B cell (primary cell): ENCODE results near the gene CCR3. TPM values are rescaled to one million over a fixed set of nuclear protein-coding genes. Genes with fewer than 3 reads are reported as not detected.

Source experiments
- ATAC-seq: fragments of 200-7000 bp; cut with Tn5 transposase; one replicate; pipeline ENCODE4 v1.10.0; 2021; ENCODE audit warnings: low read depth, mild to moderate bottlenecking, moderate number of reproducible peaks, moderate library complexity
- CTCF ChIA-PET: fragments of 350-600 bp; sonication (Branson Sonifier 250); formaldehyde crosslinking; loops from one replicate; lab custom pipeline; 2021; ENCODE audit warnings: antibody characterized with exemption, inconsistent platforms; lab: Charles Lee
- POLR2A ChIA-PET: fragments of 350-600 bp; sonication (Branson Sonifier 250); formaldehyde crosslinking; loops from one replicate; lab custom pipeline; 2021; ENCODE audit warnings: antibody characterized with exemption; lab: Charles Lee
- DNase-seq: peaks from one replicate; pipeline ENCODE4 v3.0.0; 2013
- H2AFZ ChIP-seq: 2 replicates; pipeline ENCODE4 v1.6.1; 2012; ENCODE audit warnings: mild to moderate bottlenecking, low read depth, low read length; ENCODE audit not compliant: insufficient read depth, poor library complexity, severe bottlenecking
- H3K27ac ChIP-seq, 2 donors: 1 replicate in 1 of 2; 2 replicates in 1 of 2; pipeline ENCODE4 v1.5.1; 2012 to 2013; ENCODE audit warnings: low read length in 2 of 2, mild to moderate bottlenecking in 2 of 2, moderate library complexity in 1 of 2
- H3K27me3 ChIP-seq, 4 experiments: fragments of 200-600 bp in 1 of 4; sonication (generic) in 1 of 4; replicated peaks in 1 of 4; 1 replicate in 2 of 4; 2 replicates in 2 of 4; pipeline versions ENCODE4 v1.6.1 to v1.7.0; 2013 to 2016; ENCODE audit warnings: low read length in 3 of 4, mild to moderate bottlenecking in 2 of 4, mixed read lengths in 1 of 4, moderate library complexity in 1 of 4; ENCODE audit not compliant: insufficient read depth in 4 of 4, control insufficient read depth in 3 of 4; ENCODE audit errors: control extremely low read depth in 1 of 4
- H3K36me3 ChIP-seq, 2 experiments: replicated peaks in 1 of 2; 1 replicate in 1 of 2; 2 replicates in 1 of 2; pipeline versions ENCODE4 v1.6.1 to v1.7.1; 2013; ENCODE audit warnings: low read length in 1 of 2; ENCODE audit not compliant: insufficient read depth in 2 of 2, control insufficient read depth in 1 of 2; ENCODE audit errors: control extremely low read depth in 1 of 2, extremely low read depth in 1 of 2
- H3K4me1 ChIP-seq, 2 donors: fragments of 200-600 bp in 1 of 2; sonication (generic) in 1 of 2; 1 replicate in 1 of 2; 2 replicates in 1 of 2; pipeline versions ENCODE4 v1.5.1 to v1.6.1; 2013 to 2017; ENCODE audit warnings: low read length in 2 of 2; ENCODE audit not compliant: control insufficient read depth in 2 of 2, insufficient read depth in 2 of 2
- H3K4me2 ChIP-seq: replicated peaks from 2 replicates; pipeline ENCODE3; 2012; ENCODE audit warnings: mild to moderate bottlenecking, low read depth, low read length; ENCODE audit not compliant: poor library complexity, severe bottlenecking
- H3K4me3 ChIP-seq, 5 experiments: fragments of 200-600 bp in 1 of 5; sonication (generic) in 1 of 5; 1 replicate in 3 of 5; 2 replicates in 2 of 5; pipeline versions ENCODE4 v1.5.1 to v1.7.0; 2011 to 2016; ENCODE audit warnings: low read length in 4 of 5, mild to moderate bottlenecking in 4 of 5, low read depth in 2 of 5, control low read depth in 1 of 5, moderate library complexity in 1 of 5; ENCODE audit not compliant: insufficient read depth in 1 of 5; ENCODE audit errors: control extremely low read depth in 1 of 5, extremely low read depth in 1 of 5
- H3K79me2 ChIP-seq: fragments of 200-600 bp; sonication (generic); one replicate; pipeline ENCODE4 v1.6.0; 2016; ENCODE audit warnings: low read length; ENCODE audit not compliant: control insufficient read depth, insufficient read depth
- H3K9ac ChIP-seq: fragments of 200-600 bp; sonication (generic); 2 replicates; pipeline ENCODE4 v1.6.1; 2017; ENCODE audit warnings: mild to moderate bottlenecking, low read length, moderate library complexity
- H3K9me3 ChIP-seq, 3 donors: one replicate each; pipeline versions ENCODE4 v1.6.1 to v1.7.1; 2013; ENCODE audit warnings: low read length in 2 of 3; ENCODE audit not compliant: control insufficient read depth in 2 of 3, insufficient read depth in 1 of 3; ENCODE audit errors: control extremely low read depth in 1 of 3
- H4K20me1 ChIP-seq: 2 replicates; pipeline ENCODE4 v1.6.0; 2012; ENCODE audit warnings: mild to moderate bottlenecking, low read length; ENCODE audit not compliant: insufficient read depth, control insufficient read depth, poor library complexity, severe bottlenecking
- H3K27ac Mint-ChIP-seq: one replicate; pipeline ENCODE4 v1.8.0; 2021; ENCODE audit warnings: mixed read lengths
- H3K27me3 Mint-ChIP-seq: one replicate; pipeline ENCODE4 v1.8.0; 2021; ENCODE audit warnings: mixed read lengths
- H3K4me1 Mint-ChIP-seq: one replicate; pipeline ENCODE4 v1.8.0; 2021; ENCODE audit warnings: mixed read lengths
- H3K4me3 Mint-ChIP-seq: one replicate; pipeline ENCODE4 v1.8.0; 2021; ENCODE audit warnings: mixed read lengths
- H3K9me3 Mint-ChIP-seq: one replicate; pipeline ENCODE4 v1.8.0; 2022; ENCODE audit warnings: mixed read lengths; ENCODE audit not compliant: insufficient read depth
- CTCF ChIP-seq: fragments of 200-600 bp; IDR thresholded peaks from one replicate; pipeline ENCODE4 v1.8.0; 2022; ENCODE audit warnings: antibody characterized with exemption, mild to moderate bottlenecking
- EZH2 ChIP-seq: IDR thresholded peaks from 2 replicates; pipeline ENCODE4 v1.6.1; 2012; ENCODE audit warnings: borderline replicate concordance, low read depth, mild to moderate bottlenecking, moderate library complexity, low read length; ENCODE audit not compliant: insufficient read depth, poor library complexity, severe bottlenecking
- WGBS: methylation state at CpG from one replicate; pipeline ENCODE4 v1.1.5; 2013; ENCODE audit warnings: missing lambda C conversion rate; ENCODE audit not compliant: insufficient coverage; 5-methylcytosine and 5-hydroxymethylcytosine counted together
- intact Hi-C: fragments of 100-400 bp; cut with micrococcal nuclease; formaldehyde crosslinking; loops from one replicate; pipeline ENCODE4 v1.10.0; 2022
- polyA plus RNA-seq: library from polyadenylated mRNA; depleted of rRNA; stranded (reverse); fragments of >200 nt; gene quantifications from 2 replicates; pipeline ENCODE4 v1.2.3, GENCODE V29; 2012
- total RNA-seq, 2 donors: library from RNA; stranded (reverse); fragments of 120-200 nt in 1 of 2; gene quantifications; 1 replicate in 1 of 2; 2 replicates in 1 of 2; pipeline versions ENCODE4 v1.2.3 to v1.2.4, GENCODE V29; 2013 to 2022

The CCR3 gene
- total and polyA plus RNA-seq, 2 donors (not counting 1 experiment from before 2014, with no cell fraction given), result 0.19 TPM; not detected in 1

DNA sequence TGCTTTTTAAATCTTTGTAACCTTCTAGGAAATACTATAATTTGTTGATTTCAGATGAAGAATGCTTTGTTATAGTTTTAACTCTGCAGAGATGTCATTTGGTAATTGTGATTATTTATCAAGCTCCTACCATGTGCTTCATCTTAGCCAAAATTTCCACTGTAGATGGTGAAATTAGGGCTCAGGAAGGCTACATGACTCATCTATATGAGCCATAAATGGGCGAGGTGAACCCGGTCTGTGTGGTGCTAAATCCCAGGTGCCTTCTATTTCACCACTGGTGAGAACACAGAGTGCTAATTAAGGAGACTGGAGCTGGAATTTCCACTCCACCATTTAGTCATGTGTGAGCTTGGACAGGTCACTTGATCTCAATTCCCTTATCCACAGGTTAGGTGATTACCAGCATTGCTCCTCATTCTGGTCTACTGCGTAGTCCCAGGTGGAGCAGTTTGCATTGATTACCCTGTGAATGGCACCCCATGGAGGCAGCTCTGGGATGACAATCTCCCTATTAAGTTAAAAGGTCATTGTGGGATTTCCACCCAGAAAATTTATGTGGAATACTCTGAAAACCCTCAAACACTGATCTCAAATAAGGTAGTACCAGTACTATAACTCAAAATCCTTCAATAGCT, 2.8 kb upstream of the CCR3 start:
- Histone ChIP-seq H3K4me1 (peaks cover 9 to 13% of the 10 kb centered on the region in 2 donors), H2AFZ (no peak overlapping the region), H3K36me3 (no peaks in the 10 kb centered on the region), H3K4me2 (no peak overlapping the region), H3K27ac (no peak overlapping the region), H3K27me3 (peaks cover 0 to 2% (median 0%) of the 10 kb centered on the region in 4 experiments), H3K9me3 (no peaks in the 10 kb centered on the region), H3K4me3 (no peak overlapping the region), H3K9ac (no peak overlapping the region), H3K79me2 (no peaks in the 10 kb centered on the region), H4K20me1 (no peaks in the 10 kb centered on the region)
- WGBS, result 73% methylated on average over 2 of the region's 3 CpGs
- DNase-seq (no peak), ATAC-seq (no peak)
- TF ChIP-seq CTCF (no peak), EZH2 (no peak)
- CTCF ChIA-PET, result no interaction called here
- no peak overlapping the region for H3K27ac Mint-ChIP-seq
- peaks cover 19% of the 10 kb centered on the region for H3K4me1 Mint-ChIP-seq
- POLR2A ChIA-PET, result no interaction called here
- H3K4me3 Mint-ChIP-seq, result no peak overlapping the region
- no peaks in the 10 kb centered on the region for H3K9me3 Mint-ChIP-seq
- intact Hi-C loops, result no loop called here
- H3K27me3 Mint-ChIP-seq, result peaks cover 6% of the 10 kb centered on the region

DNA sequence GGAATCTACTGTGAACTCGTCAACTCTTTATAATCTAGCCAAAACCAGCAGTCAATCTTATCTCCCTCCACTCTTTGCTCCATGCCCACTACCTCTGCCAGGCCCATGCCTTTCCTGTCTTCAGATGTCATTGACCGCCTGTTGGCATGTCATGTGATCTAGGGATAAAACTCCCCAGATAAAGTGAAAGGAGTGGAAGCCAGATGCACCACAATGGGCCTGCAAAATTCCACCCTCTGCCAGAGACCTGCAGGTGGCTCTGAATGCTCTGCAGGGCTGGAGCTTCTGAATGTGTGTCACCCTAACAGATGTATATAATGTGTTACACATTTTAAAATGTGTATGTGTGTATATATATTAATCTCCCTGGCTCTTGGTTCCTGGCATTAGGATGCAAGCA, 2.3 kb upstream of the CCR3 start:
- Histone ChIP-seq H3K9ac (no peak overlapping the region), H3K4me2 (no peak overlapping the region), H3K9me3 (no peaks in the 10 kb centered on the region), H3K79me2 (no peaks in the 10 kb centered on the region), H3K4me3 (no peak overlapping the region), H3K36me3 (no peaks in the 10 kb centered on the region), H3K4me1 (peaks cover 9 to 13% of the 10 kb centered on the region in 2 donors), H2AFZ (no peak overlapping the region), H3K27me3 (peaks cover 0 to 2% (median 0%) of the 10 kb centered on the region in 4 experiments), H3K27ac (no peak overlapping the region), H4K20me1 (no peaks in the 10 kb centered on the region)
- ATAC-seq (no peak), DNase-seq (no peak)
- 100% methylated on average over 1 of the region's 2 CpGs for WGBS
- Mint-ChIP-seq H3K4me1 (peaks cover 19% of the 10 kb centered on the region), H3K27me3 (peaks cover 6% of the 10 kb centered on the region), H3K27ac (no peak overlapping the region), H3K9me3 (no peaks in the 10 kb centered on the region), H3K4me3 (no peak overlapping the region)
- CTCF ChIA-PET, result no interaction called here
- intact Hi-C loops, result no loop called here
- TF ChIP-seq CTCF (no peak), EZH2 (no peak)
- POLR2A ChIA-PET, result no interaction called here
